ENCODE data around the gene TCERG1.
"Not testable (repeated sequence)": the region's sequence is repeated elsewhere in the genome, so short reads cannot be mapped to it uniquely, and the experiment has no call there.

TCERG1 gene

DNA sequence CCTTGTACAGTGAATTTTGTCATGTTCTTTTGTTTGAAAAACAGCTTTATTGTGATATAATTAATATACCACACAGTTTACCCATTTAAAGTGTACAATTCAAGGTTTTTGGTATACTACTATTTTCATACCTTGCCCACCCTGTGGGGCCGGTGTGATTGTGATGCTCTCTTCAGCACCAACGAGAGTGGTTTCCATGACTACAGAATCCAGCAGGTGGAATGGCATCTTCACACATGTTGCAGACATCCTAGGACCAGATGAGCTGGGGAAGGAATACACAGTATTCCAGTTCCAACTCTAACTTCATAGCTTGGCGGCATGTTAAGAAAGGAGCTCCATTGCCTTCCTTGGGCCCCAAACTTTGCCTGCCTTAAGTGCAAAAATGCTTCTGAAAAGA is 76.6 kb downstream of the TCERG1 start:
- no peak for DNase-seq

DNA sequence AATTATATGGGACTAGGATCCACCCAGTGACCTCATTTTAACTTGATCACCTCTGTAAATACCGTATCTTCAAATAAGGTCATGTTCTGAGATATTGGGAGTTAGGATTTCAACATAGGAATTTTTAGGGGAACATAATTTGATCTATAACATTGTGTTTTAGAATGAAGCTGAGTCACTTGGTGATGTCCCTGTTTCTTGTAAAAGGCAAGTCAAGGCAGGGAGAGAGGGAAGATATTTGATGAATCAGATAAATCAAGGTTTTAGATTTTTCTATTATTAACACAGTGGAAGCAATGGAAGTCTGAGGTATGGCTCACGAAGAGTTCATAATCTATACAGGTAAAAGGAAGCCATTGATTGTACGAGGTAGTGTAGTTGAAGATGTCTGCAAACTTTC is 80.7 kb downstream of the TCERG1 start:
- DNase-seq = no peak

DNA sequence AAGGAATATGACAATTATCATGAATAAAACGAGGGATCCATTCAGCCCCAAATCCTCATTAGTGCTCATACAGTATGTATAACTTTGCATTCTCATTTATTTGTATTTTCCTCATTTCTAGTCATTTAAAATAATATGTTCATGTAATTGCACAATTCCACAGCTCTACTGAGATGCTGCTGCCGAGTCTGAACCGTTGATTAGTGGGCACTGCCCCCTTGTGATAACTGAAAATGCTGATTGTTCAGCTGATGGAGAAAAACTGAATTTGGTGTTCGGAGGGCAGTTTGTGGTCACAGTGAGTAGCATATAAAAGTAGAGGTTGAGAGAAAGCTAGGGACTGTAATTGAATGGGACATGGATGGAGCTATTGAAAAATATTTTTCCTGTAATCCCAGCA is 81.1 kb downstream of the TCERG1 start:
- no peak for DNase-seq

DNA sequence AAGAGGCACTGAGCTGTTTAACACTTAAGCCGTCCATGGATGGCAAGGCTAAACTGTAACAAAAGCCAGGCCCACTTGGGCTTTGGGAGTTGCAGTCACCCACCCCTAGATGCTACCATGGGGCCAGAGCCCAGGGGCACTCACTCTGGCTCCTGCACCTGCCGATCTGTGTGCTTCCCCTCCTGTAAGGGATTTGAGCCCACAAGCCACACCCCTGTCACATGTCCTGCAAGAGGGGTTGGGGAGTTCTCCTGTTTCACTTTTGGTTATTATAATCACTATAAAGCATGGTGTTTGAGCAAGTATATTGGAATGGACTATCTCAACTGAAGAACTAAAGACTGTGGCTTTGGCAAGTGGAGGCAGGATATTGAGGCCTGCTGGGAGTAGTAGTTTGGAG is 82.9 kb downstream of the TCERG1 start:
- DNase-seq = no peak

DNA sequence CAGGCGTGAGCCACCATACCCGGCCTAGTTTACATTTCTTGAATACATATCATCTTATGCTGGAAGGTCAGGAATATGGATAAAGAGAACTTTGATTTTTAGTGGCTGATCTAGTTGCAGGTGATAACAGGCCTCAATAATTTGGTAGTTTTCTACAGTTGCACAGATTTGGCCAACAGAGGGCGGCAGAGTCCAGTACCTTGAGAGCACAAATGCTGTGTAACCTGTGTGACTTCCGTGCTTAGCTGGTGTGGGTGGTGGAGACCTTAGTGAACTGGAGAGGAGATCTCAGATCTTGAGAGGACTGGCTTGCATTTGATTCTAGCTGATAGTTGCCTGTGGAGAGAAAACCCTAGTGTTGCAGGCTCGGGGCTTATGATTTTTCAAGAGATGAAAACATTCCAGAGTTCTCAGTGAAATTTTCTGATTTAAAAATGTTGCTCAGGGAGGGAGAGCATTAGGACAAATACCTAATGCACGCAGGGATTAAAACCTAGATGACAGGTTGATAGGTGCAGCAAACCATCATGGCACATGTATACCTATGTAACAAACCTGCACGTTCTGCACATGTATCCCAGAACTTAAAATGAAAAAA is 86.2 kb downstream of the TCERG1 start:
- peak; percentile 70 for DNase-seq

DNA sequence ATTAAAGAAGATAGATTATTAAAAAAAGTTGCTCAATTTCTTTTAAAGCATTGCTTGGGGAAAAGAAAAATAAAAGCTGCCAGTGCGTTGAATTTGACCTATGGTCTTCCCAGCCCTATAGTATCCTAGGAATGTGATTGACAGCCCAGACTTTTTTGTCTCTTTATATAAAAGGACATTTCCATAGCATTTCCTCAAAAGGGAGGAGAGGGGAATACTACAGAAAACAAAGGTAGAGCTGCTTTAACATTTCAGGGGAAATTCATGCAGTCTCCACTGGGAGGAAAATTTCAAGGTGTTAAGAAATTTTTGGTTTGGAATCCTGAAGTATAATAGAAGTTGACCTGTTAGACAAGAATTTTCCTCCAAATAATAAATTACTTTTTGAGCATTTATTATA is 86.7 kb downstream of the TCERG1 start:
- DNase-seq = no peak

DNA sequence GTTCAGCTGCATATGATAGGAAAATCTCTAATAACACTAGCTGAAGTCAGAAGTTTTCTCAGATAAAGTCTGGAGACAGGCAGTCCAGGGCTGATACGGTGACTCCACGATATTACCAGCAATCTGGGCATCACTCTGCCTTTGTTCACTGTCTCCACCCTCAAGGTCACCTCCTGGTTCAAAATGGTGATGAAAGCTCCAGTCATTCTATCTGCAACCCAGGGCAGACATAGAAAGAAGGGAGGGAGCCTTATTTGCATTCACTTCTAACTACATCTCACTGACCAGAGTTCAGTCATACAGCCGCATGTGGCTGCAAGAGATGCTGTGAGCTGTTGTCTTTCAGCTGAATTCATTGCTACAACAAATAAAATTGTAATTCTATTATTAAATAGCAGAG is 91.3 kb downstream of the TCERG1 start:
- DNase-seq = no peak

DNA sequence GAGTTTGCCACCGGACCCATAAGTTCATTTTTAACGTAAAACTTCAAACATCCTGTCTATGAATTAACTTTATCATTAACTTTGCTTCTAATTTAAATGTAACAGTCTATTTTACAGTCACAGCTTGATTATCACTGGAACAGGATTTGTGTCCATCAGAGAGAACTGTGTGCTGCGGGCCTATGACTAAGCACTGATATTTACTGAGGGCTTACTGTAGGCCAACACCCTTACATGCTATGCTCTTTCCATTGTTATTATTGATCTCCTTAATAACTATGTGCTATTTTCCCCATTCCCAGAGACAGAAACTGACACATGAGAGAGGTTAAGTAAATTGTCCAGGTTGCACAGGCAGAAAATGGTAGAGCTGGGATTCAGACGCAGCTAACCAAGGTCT is 92.8 kb downstream of the TCERG1 start:
- DNase-seq = no peak

DNA sequence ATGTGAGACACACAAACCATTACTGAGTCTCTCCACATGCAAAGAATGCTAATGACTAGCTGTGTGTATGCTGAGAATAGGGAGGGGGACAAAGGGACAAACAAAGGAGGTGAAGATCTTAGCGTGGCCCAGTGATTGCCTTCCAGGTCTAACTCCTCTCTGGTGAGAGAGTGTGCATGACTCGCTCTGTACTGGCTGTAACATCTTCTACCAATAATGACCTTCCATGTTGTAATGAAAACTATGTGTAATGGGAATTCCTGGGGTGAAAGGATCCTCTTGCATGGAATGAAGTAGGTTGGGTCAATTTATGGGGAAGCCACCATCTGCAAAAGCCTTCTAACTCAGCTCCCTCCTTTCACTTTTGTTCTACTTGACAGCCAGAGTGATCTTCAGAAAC is 93.3 kb downstream of the TCERG1 start:
- no peak for DNase-seq

DNA sequence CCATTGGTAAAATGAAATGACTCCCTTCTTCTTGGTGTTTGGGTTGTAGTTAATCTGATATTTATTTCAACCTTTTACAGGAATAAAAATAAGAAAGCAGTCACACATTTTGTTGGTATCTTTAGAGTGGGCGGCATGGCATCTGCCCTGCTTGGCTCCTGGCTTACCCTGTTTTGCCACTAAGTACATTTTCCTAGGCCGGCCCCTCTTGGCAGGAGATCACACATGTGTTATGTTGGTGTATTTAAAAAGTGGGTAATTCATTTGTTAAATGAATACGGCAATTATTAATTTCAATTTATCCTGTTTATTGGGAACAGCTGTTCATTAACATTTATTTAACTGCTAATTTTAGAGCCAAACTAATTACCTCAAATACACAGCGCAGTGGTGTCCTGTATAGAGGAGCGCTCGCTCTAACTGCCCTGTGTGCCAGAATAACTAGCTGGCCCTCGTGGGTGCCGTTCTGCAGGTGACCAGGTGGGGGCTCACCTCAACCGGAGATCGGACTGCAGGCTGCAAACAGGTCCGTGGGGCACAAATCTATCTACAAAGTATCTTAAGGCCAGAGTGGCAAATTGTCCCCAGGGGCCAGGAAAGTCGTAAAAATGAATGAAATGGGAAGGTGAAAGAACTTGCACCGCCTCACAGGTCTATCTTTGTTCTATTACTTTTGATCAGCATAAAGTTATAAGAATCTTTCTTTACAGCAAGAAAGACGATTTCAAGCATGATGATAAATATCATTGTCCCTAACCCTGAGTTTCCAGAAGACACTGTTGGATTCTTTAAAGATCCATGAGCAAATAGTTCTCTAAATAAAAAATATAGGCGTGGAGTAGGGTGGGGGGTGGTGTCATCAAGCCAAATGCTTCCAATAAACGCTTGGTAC is 95.1 kb downstream of the TCERG1 start:
- DNase-seq = peak; percentile 67

DNA sequence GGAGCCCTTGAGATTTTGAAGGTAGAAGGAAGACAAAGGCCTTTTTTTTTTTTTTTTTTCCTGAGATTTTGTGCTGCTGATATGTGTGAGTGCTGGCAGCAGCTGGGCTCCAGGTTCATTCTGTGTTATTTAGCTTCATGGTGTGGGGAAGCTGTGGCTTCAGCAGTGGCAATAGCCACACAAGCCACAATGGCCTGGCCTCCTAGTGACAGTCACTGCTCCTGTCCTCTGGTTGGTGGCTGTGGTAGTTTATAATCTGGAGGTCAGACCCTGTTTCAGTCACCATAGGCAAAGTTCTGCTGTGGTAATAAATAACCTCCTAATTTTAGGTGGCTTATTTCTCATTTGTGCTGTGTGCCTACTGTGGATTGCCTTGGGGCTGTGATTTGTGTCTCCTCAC is 97.1 kb downstream of the TCERG1 start:
- DNase-seq = no peak

DNA sequence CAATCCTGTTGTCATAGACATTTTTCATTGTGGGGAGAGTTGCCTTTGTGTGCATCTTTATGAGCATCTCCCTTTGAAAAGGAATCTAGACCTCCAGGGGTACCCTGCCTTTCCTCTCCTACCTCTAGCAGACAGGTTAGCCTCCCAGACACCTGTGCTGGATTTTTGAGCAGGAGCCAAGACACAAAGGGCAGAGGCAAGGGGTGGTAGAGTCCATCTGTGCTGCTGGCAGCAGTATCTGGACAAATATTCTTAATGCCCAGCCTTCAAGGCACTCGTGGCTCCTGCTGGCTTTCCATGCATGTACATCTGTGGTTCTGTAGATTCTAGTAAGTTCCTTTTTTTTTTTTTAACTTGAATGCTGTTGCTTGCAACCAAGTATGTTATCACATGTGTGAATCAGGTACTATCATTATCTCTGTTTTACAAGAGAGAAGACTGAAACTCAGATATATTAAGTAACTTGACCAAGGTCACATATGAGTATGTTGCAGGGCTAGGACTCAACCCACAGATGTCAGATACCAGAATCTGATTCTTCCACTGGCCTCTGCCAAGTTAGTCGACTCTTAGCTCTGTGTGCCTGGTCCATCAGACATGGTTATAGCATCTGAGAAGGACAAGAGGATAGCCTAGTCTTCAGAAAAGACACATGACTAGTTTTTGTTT is 101.8 kb downstream of the TCERG1 start:
- no peak for DNase-seq

DNA sequence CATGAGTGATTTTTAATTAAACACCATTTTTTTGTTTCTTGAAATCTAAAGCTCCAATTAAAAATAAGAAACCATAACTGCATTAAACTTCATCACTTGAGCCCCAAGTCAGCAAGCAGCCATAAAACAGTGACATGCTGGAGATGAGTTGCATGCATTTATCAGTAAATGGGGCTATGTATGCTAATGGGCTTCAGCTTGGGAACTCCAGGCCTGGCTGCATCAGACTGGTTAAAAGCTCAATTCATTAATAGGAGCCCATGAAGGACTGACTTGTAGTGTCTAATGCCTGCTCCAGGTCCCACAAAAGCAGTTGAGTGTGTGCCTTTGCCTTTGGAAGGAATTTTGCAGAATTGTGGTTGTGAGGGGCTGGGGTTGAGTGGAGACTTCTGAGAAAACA is 102.5 kb downstream of the TCERG1 start:
- no peak for DNase-seq

DNA sequence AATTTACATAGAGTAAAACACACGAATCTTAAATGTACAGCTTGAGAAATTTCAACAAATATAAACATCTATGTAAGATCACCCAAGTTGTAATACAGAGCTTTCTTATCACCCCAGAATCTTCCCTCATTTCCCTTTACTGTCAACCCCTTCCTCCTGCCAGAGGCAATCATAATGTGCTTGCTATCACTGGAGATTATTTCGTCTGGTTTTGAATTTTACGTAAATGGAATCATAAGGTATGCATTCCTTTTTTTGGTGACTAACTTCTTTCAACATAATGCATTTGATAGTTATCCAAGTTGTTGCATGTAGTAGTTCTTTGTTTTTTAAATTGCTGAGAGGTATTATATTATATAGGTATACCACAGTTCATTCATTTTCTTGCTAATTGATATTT is 106.3 kb downstream of the TCERG1 start:
- DNase-seq = no peak

DNA sequence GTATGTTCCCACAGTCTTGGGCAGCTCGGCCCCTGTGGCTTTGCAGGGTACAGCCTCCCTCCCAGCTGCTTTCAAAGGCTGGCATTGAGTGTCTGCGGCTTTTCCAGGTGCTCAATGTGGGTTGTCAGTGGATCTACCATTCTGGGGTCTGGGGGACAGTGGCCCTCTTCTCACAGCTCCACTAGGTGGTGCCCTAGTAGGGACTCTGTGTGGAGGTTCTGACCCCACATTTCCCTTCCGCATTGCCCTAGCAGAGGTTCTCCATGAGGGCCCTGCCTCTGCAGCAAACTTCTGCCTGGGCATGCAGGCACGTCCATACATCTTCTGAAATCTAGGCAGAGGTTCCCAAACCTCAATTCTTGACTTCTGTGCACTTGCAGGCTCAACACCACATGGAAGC is 109.8 kb downstream of the TCERG1 start:
- not testable (repeated sequence) for DNase-seq

DNA sequence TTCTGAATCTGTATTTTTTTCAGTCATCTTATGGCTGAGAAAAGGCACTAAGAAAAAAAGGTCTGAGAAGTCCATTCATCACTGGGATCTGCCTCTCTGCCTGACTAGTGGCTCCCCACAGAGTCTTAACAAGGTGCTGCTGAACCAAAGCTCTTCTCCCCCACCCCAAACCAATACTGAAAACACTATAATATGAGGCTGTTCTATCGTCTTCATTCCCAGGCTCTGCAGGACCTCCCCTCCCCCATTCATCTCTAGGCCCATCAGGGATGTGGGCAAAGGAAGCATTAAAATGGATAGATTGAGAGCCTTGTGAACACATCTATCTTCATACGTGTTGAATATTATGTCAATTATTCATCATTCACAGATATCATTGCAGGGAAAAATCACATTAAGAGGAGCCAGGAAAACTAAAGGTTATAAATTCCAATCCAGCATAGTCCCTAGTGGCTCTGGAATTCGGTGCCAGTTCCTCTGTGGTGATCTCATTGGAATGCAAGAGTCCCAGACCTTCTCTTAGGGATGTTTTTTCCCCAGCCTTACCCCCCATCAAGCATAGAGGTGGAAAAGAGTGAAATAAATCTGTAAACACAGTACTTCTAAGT is 113.2 kb downstream of the TCERG1 start:
- DNase-seq = no peak
